Thyroid gland (tissue), 4 donors: Measurements from ENCODE around the gene CNTN2. TPM values are rescaled to one million over a fixed set of nuclear protein-coding genes. Genes with fewer than 3 reads are reported as not detected.

Source experiments
- DNase-seq, 2 donors: peaks; one replicate each; pipeline ENCODE4 v3.0.0-alpha.2; 2019
- H3K27ac ChIP-seq, 3 donors: fragments of 200-600 bp; sonication (generic); 1 replicate in 2 of 3; 2 replicates in 1 of 3; pipeline ENCODE4 v1.5.1; 2016 to 2019; ENCODE audit warnings: mild to moderate bottlenecking in 1 of 3, moderate library complexity in 1 of 3
- H3K27me3 ChIP-seq: fragments of 200-600 bp; sonication (generic); one replicate; pipeline ENCODE4 v1.5.1; 2019
- H3K36me3 ChIP-seq, 2 donors: fragments of 200-600 bp; sonication (generic); one replicate each; pipeline ENCODE4 v1.5.1; 2016 to 2019
- H3K4me1 ChIP-seq, 2 donors: fragments of 200-600 bp; sonication (generic); one replicate each; pipeline ENCODE4 v1.5.1; 2017 to 2019
- H3K4me3 ChIP-seq, 3 donors: fragments of 200-600 bp; sonication (generic); replicated peaks in 1 of 3; 1 replicate in 2 of 3; 2 replicates in 1 of 3; pipeline ENCODE4 v1.5.1; 2016; ENCODE audit warnings: mild to moderate bottlenecking in 1 of 3
- H3K9me3 ChIP-seq: fragments of 200-600 bp; sonication (generic); one replicate; pipeline ENCODE4 v1.5.1; 2017
- CTCF ChIP-seq, 6 experiments: fragments of 200-600 bp in 3 of 6; fragments of 450-650 bp in 3 of 6; sonication (generic) in 3 of 6; IDR thresholded peaks; one replicate each; pipeline ENCODE4 v1.5.1; 2016 to 2019; ENCODE audit warnings: antibody characterized with exemption in 6 of 6, mild to moderate bottlenecking in 2 of 6, inconsistent platforms in 1 of 6, moderate library complexity in 1 of 6
- POLR2A ChIP-seq, 2 donors: fragments of 450-650 bp; IDR thresholded peaks; one replicate each; pipeline ENCODE4 v1.6.1; 2017; ENCODE audit warnings: antibody characterized with exemption in 2 of 2, mild to moderate bottlenecking in 2 of 2, moderate library complexity in 1 of 2
- WGBS, 2 donors: methylation state at CpG; one replicate each; pipeline ENCODE4 v1.1.5; 2017; 5-methylcytosine and 5-hydroxymethylcytosine counted together
- intact Hi-C: fragments of 100-400 bp; cut with DNase I; formaldehyde crosslinking; loops from one replicate; pipeline ENCODE4 v1.15.1; 2023
- total RNA-seq, 4 donors: library from RNA; depleted of rRNA; stranded (reverse); fragments of >200 nt; gene quantifications; one replicate each; pipeline ENCODE4 v1.2.3, GENCODE V29; 2016

Gene CNTN2
- total RNA-seq, 4 donors from 2014 or later: 0.20 to 0.45 (median 0.27) TPM; not detected in 1

DNA sequence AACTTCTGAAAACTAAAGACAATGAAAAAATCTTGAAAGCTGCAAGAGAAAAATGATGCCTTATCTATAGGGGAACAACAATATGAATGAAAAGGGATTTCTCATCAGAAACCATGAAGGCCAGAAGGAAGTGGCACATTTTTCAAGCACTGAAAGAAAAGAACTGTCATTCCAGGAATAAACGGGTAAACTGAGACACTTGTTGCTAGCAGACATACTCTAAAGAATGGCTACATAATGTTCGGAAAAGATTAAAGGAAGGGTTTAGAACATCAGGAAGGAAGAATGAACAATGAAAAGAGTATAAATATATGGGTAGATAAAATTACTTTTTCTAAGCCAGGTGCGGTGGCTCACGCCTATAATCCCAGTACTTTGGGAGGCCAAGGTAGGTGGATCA, 64.3 kb downstream of the CNTN2 start:
- H3K4me1 ChIP-seq: no peaks in the 10 kb centered on the region
- H3K27ac ChIP-seq: no peak overlapping the region
- H3K4me3 ChIP-seq: no peak overlapping the region
- no peaks in the 10 kb centered on the region for H3K9me3 ChIP-seq
- no peak for DNase-seq
- no peaks in the 10 kb centered on the region for H3K27me3 ChIP-seq
- WGBS, 2 donors: 94 to 97% methylated on average over 4 of the region's 4 CpGs
- TF ChIP-seq CTCF (IDR thresholded peaks at IDR 0.05): no peak
- H3K36me3 ChIP-seq: peaks cover 23 to 38% of the 10 kb centered on the region in 2 donors
- intact Hi-C loops: no loop called here

DNA sequence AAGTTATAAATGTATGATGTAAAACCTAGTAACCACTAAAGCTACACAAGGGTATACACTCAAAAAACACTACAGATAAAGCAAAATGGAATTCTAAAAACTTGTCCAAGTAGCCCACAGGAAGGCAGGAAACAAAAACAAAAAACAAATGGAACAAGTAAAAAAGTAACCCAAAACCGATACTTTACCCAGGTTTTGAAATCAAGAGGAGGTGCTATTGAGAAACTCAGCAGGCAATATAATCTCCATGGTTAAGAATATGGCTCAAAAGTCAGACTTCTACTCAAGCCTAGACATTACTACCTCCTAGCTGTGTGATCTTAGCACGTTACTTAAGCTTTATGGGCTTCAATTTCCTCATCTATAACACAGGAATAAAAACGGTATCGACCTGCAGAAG, 65.5 kb downstream of the CNTN2 start:
- H3K36me3 ChIP-seq: peaks cover 12 to 30% of the 10 kb centered on the region in 2 donors

DNA sequence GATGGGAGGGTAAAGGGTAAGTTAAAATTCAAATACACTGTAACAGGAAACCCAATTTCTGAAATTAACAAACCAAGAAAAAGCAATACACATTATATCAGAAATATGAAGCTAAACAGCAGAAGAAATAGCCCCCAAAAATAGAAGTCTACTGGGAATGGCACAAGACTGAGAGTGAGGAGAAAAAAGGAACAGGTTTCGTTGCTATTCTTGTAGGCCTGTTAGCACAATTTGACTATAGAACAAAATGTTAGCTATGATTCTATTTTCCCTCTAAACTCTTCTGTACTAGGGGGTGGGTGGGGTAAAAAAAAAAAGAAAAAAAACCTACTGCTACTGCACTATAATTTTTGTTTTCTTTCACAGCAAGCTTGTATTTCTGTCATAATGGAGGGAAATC, 66.3 kb downstream of the CNTN2 start:
- Histone ChIP-seq H3K4me3 (no peak overlapping the region), H3K36me3 (peaks cover 5 to 28% of the 10 kb centered on the region in 2 donors), H3K4me1 (no peaks in the 10 kb centered on the region), H3K27ac (no peak overlapping the region), H3K9me3 (no peaks in the 10 kb centered on the region), H3K27me3 (no peaks in the 10 kb centered on the region)
- TF ChIP-seq CTCF (IDR thresholded peaks at IDR 0.05) (no peak), POLR2A (IDR thresholded peaks at IDR 0.05) (no peak)
- DNase-seq: no peak
- intact Hi-C loops: no loop called here
- WGBS, 2 donors: 93 to 98% methylated on average over 1 of the region's 1 CpG

More for the DNA sequence above, 65.5 kb downstream of the CNTN2 start:
- DNase-seq: no peak
- H3K27me3 ChIP-seq: no peaks in the 10 kb centered on the region
- TF ChIP-seq POLR2A (IDR thresholded peaks at IDR 0.05) (no peak), CTCF (IDR thresholded peaks at IDR 0.05) (no peak)
- intact Hi-C loops: no loop called here
- H3K27ac ChIP-seq: no peak overlapping the region
- no peaks in the 10 kb centered on the region for H3K4me1 ChIP-seq
- no peak overlapping the region for H3K4me3 ChIP-seq
- no peaks in the 10 kb centered on the region for H3K9me3 ChIP-seq
- 90 to 93% methylated on average over 4 of the region's 4 CpGs for WGBS, 2 donors

DNA sequence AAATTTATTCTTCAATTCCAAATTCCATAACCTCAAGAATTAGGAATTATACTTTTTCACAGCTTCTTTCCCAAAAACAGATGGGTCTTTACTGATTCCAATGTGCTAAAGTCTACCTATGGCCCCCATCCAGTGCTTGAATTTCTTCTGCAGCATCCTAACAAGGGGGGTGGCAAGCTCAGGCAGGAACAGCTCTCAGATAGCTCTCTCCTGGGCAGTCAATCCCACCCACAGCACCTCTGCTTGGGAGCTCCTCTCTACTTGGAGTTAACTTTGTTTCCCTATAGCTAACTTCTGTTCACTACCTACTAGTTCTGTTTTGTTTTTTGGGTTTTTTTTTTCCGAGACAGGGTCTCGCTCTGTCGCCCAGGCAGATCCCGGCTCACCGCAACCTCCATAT, 66.7 kb downstream of the CNTN2 start:
- DNase-seq: no peak
- no peak overlapping the region for H3K27ac ChIP-seq
- H3K4me3 ChIP-seq: no peak overlapping the region
- intact Hi-C loops: no loop called here
- WGBS, 2 donors: 85 to 86% methylated on average over 5 of the region's 5 CpGs
- H3K9me3 ChIP-seq: no peaks in the 10 kb centered on the region
- H3K36me3 ChIP-seq: peaks cover under 1 to 24% of the 10 kb centered on the region in 2 donors
- no peaks in the 10 kb centered on the region for H3K27me3 ChIP-seq
- no peaks in the 10 kb centered on the region for H3K4me1 ChIP-seq
- TF ChIP-seq CTCF (IDR thresholded peaks at IDR 0.05) (no peak), POLR2A (IDR thresholded peaks at IDR 0.05) (no peak)

GRCh38 chr1:205111354-205111753, 68.3 kb downstream of the CNTN2 start:
- H3K4me3 ChIP-seq: no peak overlapping the region
- TF ChIP-seq POLR2A (IDR thresholded peaks at IDR 0.05): no peak
- peaks cover 0 to 20% of the 10 kb centered on the region in 2 donors for H3K36me3 ChIP-seq
- H3K27me3 ChIP-seq: no peaks in the 10 kb centered on the region
- H3K4me1 ChIP-seq: no peaks in the 10 kb centered on the region
- intact Hi-C loops: no loop called here
- no peak for DNase-seq
- no peaks in the 10 kb centered on the region for H3K9me3 ChIP-seq
- no peak overlapping the region for H3K27ac ChIP-seq

- Histone ChIP-seq H3K4me1 (peaks cover 14 to 18% of the 10 kb centered on the region in 2 donors), H3K27me3 (no peaks in the 10 kb centered on the region), H3K9me3 (no peaks in the 10 kb centered on the region), H3K4me3 (no peak overlapping the region), H3K36me3 (peaks cover 0 to 5% of the 10 kb centered on the region in 2 donors), H3K27ac (no peak overlapping the region)
- no peak for TF ChIP-seq CTCF (IDR thresholded peaks at IDR 0.05)
- TF ChIP-seq POLR2A (IDR thresholded peaks at IDR 0.05): no peak
- no peak for DNase-seq
- 89 to 91% methylated on average over 2 of the region's 2 CpGs for WGBS, 2 donors
- intact Hi-C loops: no loop called here
These were observed 75.7 kb downstream of the CNTN2 start for GRCh38 chr1:205118752-205119151.
